ENCODE measurements around the gene TGM6. TPM values are rescaled to one million over a fixed set of nuclear protein-coding genes. Genes with fewer than 3 reads are reported as not detected.

TGM6 gene
- total RNA-seq, 1 experiment from 2014 or later, result not detected

- H3K9ac ChIP-seq (ENCODE audit: extremely low read depth, insufficient read length, low read length), result no peak overlapping the region
- H3K27ac ChIP-seq (ENCODE audit: insufficient read length, low read depth, low read length), result no peak overlapping the region
- H3K36me3 Mint-ChIP-seq (ENCODE audit: insufficient read depth in 1 of 3, low read depth in 3 of 3), result no peaks in the 10 kb centered on the region
- H2AFZ ChIP-seq (ENCODE audit: low read length), result no peak overlapping the region
- H2BK15ac ChIP-seq (ENCODE audit: low read depth, low read length), result no peak overlapping the region
- no peak overlapping the region for H2BK12ac ChIP-seq (ENCODE audit: insufficient read length, low read depth, low read length)
- no peak overlapping the region for H3K23ac ChIP-seq (ENCODE audit: insufficient read length, low read depth, low read length)
- no peak overlapping the region for H3K18ac ChIP-seq (ENCODE audit: insufficient read length, low read depth, low read length)
- H4K20me1 ChIP-seq (ENCODE audit: control insufficient read depth, insufficient read depth, insufficient read length), result no peaks in the 10 kb centered on the region
- no peaks in the 10 kb centered on the region for H3K9me3 ChIP-seq (ENCODE audit: control insufficient read depth, low read depth, low read length)
- TF ChIP-seq CTCF (conservative IDR thresholded peaks at IDR 0.05), result no peak
- no peak for DNase-seq
- H3K4me3 Mint-ChIP-seq, result no peak overlapping the region
- H2BK120ac ChIP-seq (ENCODE audit: low read depth, low read length, poor library complexity, severe bottlenecking), result no peak overlapping the region
- H3K23me2 ChIP-seq (ENCODE audit: insufficient read length, low read depth, low read length, poor library complexity, severe bottlenecking), result no peaks in the 10 kb centered on the region
- no peaks in the 10 kb centered on the region for H3K4me1 ChIP-seq (ENCODE audit: insufficient read depth, low read length)
- no peak overlapping the region for H2BK20ac ChIP-seq (ENCODE audit: low read depth, low read length, poor library complexity, severe bottlenecking)
- no peak overlapping the region for H4K91ac ChIP-seq (ENCODE audit: insufficient read length, low read depth, low read length)
- H2AK5ac ChIP-seq (ENCODE audit: insufficient read length, low read length), result no peak overlapping the region
- no CpG with 5 or more reads among the region's 14 CpGs for WGBS (ENCODE audit: extremely low coverage, insufficient read length, low lambda C conversion rate)
- H3K27me3 Mint-ChIP-seq (ENCODE audit: low read depth), result peaks cover 11% of the 10 kb centered on the region
- H3K27me3 ChIP-seq (ENCODE audit: insufficient read depth, low read length), result no peaks in the 10 kb centered on the region
- no peak overlapping the region for H2BK5ac ChIP-seq (ENCODE audit: insufficient read length, low read length)
- H3T11ph ChIP-seq (ENCODE audit: low read length), result no peak overlapping the region
- no peak overlapping the region for H3K4ac ChIP-seq (ENCODE audit: low read depth, low read length)
- peak overlapping the region; percentile 20; the same call in 1 of the 2 replicates for H3K14ac ChIP-seq (ENCODE audit: insufficient read depth, low read length)
- no peak overlapping the region for H3K4me2 ChIP-seq (ENCODE audit: insufficient read depth, insufficient read length, low read length)
- H4K8ac ChIP-seq (replicated peaks; ENCODE audit: insufficient read length, low read depth, low read length), result no peak overlapping the region
- H3K79me2 ChIP-seq (ENCODE audit: insufficient read depth, low read length), result no peaks in the 10 kb centered on the region
- H3K9me3 Mint-ChIP-seq, result no peaks in the 10 kb centered on the region; a peak in 1 of 5 replicates
- no peak overlapping the region for H4K5ac ChIP-seq (ENCODE audit: insufficient read length, low read depth, low read length)
- H3K56ac ChIP-seq (ENCODE audit: insufficient read length, low read depth, low read length), result no peak overlapping the region
- no peak overlapping the region for H3K27ac Mint-ChIP-seq
- H3K79me1 ChIP-seq (ENCODE audit: insufficient read depth, low read depth, low read length, poor library complexity, severe bottlenecking), result no peaks in the 10 kb centered on the region
- H3K4me1 Mint-ChIP-seq, result no peaks in the 10 kb centered on the region
Observed at GRCh38 chr20:2417213-2417541, 36.5 kb downstream of the TGM6 start.

Measured in H9 (cell line).